Keratinocyte (primary cell): ENCODE data around the gene SOWAHB. TPM values are rescaled to one million over a fixed set of nuclear protein-coding genes. Genes with fewer than 3 reads are reported as not detected.

ENCODE experiments used
- DNase-seq: peaks from one replicate; pipeline ENCODE4 v3.0.0-alpha.2; 2011; ENCODE audit warnings: low read depth, missing footprints, low spot score
- FAIRE-seq: peaks from 2 replicates; lab custom pipeline; 2011; peaks lifted over from hg19 to GRCh38; lab: Jason Lieb, UNC
- H2AFZ ChIP-seq: 2 replicates; pipeline ENCODE4 v1.6.0; 2012; ENCODE audit warnings: low read length, control low read depth, inconsistent platforms; ENCODE audit not compliant: control insufficient read depth
- H3K27ac ChIP-seq: 2 replicates; pipeline ENCODE4 v1.5.1; 2011; ENCODE audit warnings: low read length; ENCODE audit not compliant: control insufficient read depth, insufficient read depth
- H3K27me3 ChIP-seq: 3 replicates; pipeline ENCODE4 v1.6.0; 2011; ENCODE audit warnings: low read length; ENCODE audit not compliant: control insufficient read depth, insufficient read depth; ENCODE audit errors: extremely low read depth
- H3K36me3 ChIP-seq, 2 experiments: 2 replicates in 1 of 2; 3 replicates in 1 of 2; pipeline ENCODE4 v1.5.1; 2011; ENCODE audit warnings: low read length in 2 of 2, mild to moderate bottlenecking in 1 of 2; ENCODE audit not compliant: control insufficient read depth in 2 of 2, insufficient read depth in 2 of 2; ENCODE audit errors: extremely low read depth in 1 of 2
- H3K4me1 ChIP-seq: 3 replicates; pipeline ENCODE4 v1.5.1; 2011; ENCODE audit warnings: low read length; ENCODE audit not compliant: control insufficient read depth, insufficient read depth; ENCODE audit errors: extremely low read depth
- H3K4me2 ChIP-seq: 3 replicates; pipeline ENCODE4 v1.6.0; 2011; ENCODE audit warnings: low read depth, low read length; ENCODE audit not compliant: control insufficient read depth, insufficient read depth; ENCODE audit errors: extremely low read depth
- H3K4me3 ChIP-seq, 3 experiments: fragments of 200-600 bp in 1 of 3; sonication (generic) in 1 of 3; 2 replicates in 2 of 3; 3 replicates in 1 of 3; pipeline ENCODE4 v1.5.1; 2011 to 2016; ENCODE audit warnings: low read length in 3 of 3, mild to moderate bottlenecking in 3 of 3, control low read depth in 2 of 3, inconsistent platforms in 1 of 3, low read depth in 1 of 3, mixed read lengths in 1 of 3, mixed run types in 1 of 3, moderate library complexity in 1 of 3; ENCODE audit not compliant: control insufficient read depth in 2 of 3, insufficient read depth in 2 of 3; ENCODE audit errors: extremely low read depth in 1 of 3
- H3K79me2 ChIP-seq: 2 replicates; pipeline ENCODE4 v1.6.0; 2012; ENCODE audit warnings: low read length; ENCODE audit not compliant: control insufficient read depth, insufficient read depth
- H3K9ac ChIP-seq: 3 replicates; pipeline ENCODE4 v1.6.0; 2011; ENCODE audit warnings: low read length; ENCODE audit not compliant: control insufficient read depth, insufficient read depth; ENCODE audit errors: extremely low read depth
- H3K9me1 ChIP-seq: 3 replicates; pipeline ENCODE4 v1.6.0; 2011; ENCODE audit warnings: low read length; ENCODE audit not compliant: control insufficient read depth, insufficient read depth; ENCODE audit errors: extremely low read depth
- H3K9me3 ChIP-seq: 2 replicates; pipeline ENCODE4 v1.5.1; 2012; ENCODE audit warnings: low read depth, low read length; ENCODE audit not compliant: control insufficient read depth
- H4K20me1 ChIP-seq: 3 replicates; pipeline ENCODE4 v1.6.0; 2011; ENCODE audit warnings: low read length; ENCODE audit not compliant: control insufficient read depth, insufficient read depth; ENCODE audit errors: extremely low read depth
- EZH2 ChIP-seq: IDR thresholded peaks from one replicate; pipeline ENCODE4 v1.6.1; 2012; ENCODE audit warnings: inconsistent platforms, mild to moderate bottlenecking, low read length, moderate library complexity
- dilution Hi-C: fragments of 300-500 bp; cut with MboI; formaldehyde crosslinking; loops from one replicate; pipeline ENCODE4 v1.7.0; 2020; ENCODE audit warnings: low sequenced_read_pairs; ENCODE audit not compliant: extremely low pct_ligation_motif_present
- polyA plus RNA-seq, 5 experiments: library from polyadenylated mRNA; depleted of rRNA in 3 of 5; stranded (reverse) in 3 of 5; stranded (forward) in 1 of 5; unstranded in 1 of 5; fragments of >200 nt; gene quantifications; 1 replicate in 1 of 5; 2 replicates in 3 of 5; 3 replicates in 1 of 5; pipeline versions ENCODE4 v1.2.1 to v1.2.3, GENCODE V29; 2011 to 2012; ENCODE audit warnings: missing spikeins in 2 of 5, low read depth in 1 of 5, low replicate concordance in 1 of 5
- TF ChIP-seq, protein P1 (sequence below), 3 experiments: IDR thresholded peaks in 1 of 3; conservative IDR thresholded peaks in 1 of 3; optimal IDR thresholded peaks in 1 of 3; 2 replicates in 2 of 3; 3 replicates in 1 of 3; pipeline versions ENCODE3 to v1.5.1; 2011; ENCODE audit warnings: low read length in 3 of 3, mild to moderate bottlenecking in 3 of 3, moderate library complexity in 2 of 3, control low read depth in 1 of 3, inconsistent platforms in 1 of 3; ENCODE audit not compliant: insufficient read depth in 2 of 3; ENCODE audit errors: extremely low read depth in 1 of 3

The SOWAHB gene
- polyA plus RNA-seq, 1 donor (not counting 4 experiments of a cell fraction or from before 2014, with no cell fraction given) = 0.18 TPM

DNA sequence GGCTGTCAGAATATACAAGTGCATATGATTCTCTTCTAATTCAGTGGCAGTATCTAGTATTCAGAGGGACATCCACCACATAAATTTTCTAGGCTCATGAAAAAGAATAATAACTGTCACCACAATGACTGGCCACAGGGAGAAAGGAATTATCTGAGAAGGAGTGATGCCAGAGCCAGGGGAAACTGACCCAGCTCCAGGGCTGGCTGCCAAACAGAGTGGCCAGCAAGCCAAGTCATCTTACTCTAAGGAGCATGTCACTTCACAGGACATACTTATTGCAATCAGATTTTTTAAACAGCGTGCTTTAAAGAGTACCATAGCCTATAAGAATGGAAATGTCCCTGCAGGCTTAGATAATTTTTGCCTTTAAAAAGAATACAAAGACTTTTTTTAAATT is 45.8 kb upstream of the SOWAHB start:
- no peaks in the 10 kb centered on the region for H3K9me3 ChIP-seq
- H3K79me2 ChIP-seq = peaks cover 8% of the 10 kb centered on the region
- H3K36me3 ChIP-seq = no peaks in the 10 kb centered on the region
- no peak for TF ChIP-seq EZH2
- TF ChIP-seq, protein P1, sequence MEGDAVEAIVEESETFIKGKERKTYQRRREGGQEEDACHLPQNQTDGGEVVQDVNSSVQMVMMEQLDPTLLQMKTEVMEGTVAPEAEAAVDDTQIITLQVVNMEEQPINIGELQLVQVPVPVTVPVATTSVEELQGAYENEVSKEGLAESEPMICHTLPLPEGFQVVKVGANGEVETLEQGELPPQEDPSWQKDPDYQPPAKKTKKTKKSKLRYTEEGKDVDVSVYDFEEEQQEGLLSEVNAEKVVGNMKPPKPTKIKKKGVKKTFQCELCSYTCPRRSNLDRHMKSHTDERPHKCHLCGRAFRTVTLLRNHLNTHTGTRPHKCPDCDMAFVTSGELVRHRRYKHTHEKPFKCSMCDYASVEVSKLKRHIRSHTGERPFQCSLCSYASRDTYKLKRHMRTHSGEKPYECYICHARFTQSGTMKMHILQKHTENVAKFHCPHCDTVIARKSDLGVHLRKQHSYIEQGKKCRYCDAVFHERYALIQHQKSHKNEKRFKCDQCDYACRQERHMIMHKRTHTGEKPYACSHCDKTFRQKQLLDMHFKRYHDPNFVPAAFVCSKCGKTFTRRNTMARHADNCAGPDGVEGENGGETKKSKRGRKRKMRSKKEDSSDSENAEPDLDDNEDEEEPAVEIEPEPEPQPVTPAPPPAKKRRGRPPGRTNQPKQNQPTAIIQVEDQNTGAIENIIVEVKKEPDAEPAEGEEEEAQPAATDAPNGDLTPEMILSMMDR (optimal IDR thresholded peaks at IDR 0.05 in 1 of 3, IDR thresholded peaks at IDR 0.05 in 1 of 3, conservative IDR thresholded peaks at IDR 0.05 in 1 of 3; ENCODE audit: extremely low read depth in 1 of 3, insufficient read depth in 2 of 3, low read length in 3 of 3) = no peak
- H2AFZ ChIP-seq = no peak overlapping the region
- H4K20me1 ChIP-seq = no peaks in the 10 kb centered on the region
- H3K4me1 ChIP-seq = peaks cover 16% of the 10 kb centered on the region
- H3K9me1 ChIP-seq = no peaks in the 10 kb centered on the region
- H3K27ac ChIP-seq = no peak overlapping the region
- no peak for DNase-seq
- no peak for FAIRE-seq
- H3K9ac ChIP-seq = no peak overlapping the region
- dilution Hi-C loops = no loop called here
- H3K27me3 ChIP-seq = no peaks in the 10 kb centered on the region
- no peak overlapping the region for H3K4me2 ChIP-seq
- H3K4me3 ChIP-seq = no peak overlapping the region

GRCh38 chr4:76943129-76943620 is 45.2 kb upstream of the SOWAHB start:
- TF ChIP-seq, protein P1 (optimal IDR thresholded peaks at IDR 0.05 in 1 of 3, IDR thresholded peaks at IDR 0.05 in 1 of 3, conservative IDR thresholded peaks at IDR 0.05 in 1 of 3; ENCODE audit: extremely low read depth in 1 of 3, insufficient read depth in 2 of 3, low read length in 3 of 3) = no peak
- TF ChIP-seq EZH2 = no peak
- Histone ChIP-seq H3K4me2 (no peak overlapping the region), H2AFZ (no peak overlapping the region), H3K9me3 (no peaks in the 10 kb centered on the region), H3K27me3 (no peaks in the 10 kb centered on the region), H3K9me1 (no peaks in the 10 kb centered on the region), H3K4me1 (peaks cover 12% of the 10 kb centered on the region), H3K36me3 (no peaks in the 10 kb centered on the region), H4K20me1 (no peaks in the 10 kb centered on the region), H3K79me2 (peaks cover 1% of the 10 kb centered on the region), H3K27ac (no peak overlapping the region), H3K9ac (no peak overlapping the region), H3K4me3 (no peak overlapping the region)
- FAIRE-seq (peak; percentile 86), DNase-seq (peak; percentile 28)
- dilution Hi-C loops = no loop called here
